ENCODE measurements around the gene ZC3H4. TPM values are rescaled to one million over a fixed set of nuclear protein-coding genes. Genes with fewer than 3 reads are reported as not detected.
"Not testable (repeated sequence)": the region's sequence is repeated elsewhere in the genome, so short reads cannot be mapped to it uniquely, and the experiment has no call there.

ZC3H4 gene
- total RNA-seq, 1 donor = 20.4 TPM

DNA sequence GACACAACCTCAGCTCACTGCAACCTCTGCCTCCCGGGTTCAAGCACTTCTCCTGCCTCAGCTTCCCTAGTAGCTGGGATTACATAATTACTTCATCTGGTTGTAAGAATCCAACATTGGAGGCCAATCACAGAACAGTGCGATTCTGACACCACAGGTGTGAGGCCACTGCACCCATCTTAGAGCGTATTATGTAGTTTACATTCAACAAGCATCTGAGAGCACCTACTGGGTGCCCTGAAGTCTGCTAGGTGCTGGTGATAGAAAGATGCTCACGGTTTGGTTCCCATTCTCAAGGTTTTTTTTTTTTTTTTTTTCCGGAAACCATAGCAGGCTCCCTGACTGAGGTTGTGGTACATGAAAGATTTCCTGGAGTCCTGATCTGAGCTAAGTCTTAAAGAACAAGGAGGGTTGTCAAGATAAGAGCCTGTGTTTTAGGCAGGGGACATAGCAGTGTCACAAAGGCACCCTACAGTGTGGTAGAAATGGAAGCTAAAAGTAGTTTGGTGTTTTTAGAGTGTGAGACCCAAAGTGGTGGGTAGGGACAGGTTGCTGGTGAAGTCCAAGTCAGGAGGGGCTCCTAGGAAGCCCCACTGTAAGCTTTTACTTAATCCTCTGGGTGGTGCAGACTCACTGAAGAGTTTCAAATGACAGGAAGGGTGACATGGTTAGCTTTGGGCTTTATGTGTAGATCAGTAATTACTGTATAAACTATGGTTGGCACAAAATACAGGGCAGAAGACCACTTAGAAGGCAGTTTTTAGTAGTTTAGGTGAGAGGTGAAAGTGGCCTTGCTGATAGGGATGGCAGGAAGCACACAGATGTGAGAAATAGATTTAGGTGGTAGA, 32.3 kb upstream of the ZC3H4 start:
- TF ChIP-seq, protein P1, sequence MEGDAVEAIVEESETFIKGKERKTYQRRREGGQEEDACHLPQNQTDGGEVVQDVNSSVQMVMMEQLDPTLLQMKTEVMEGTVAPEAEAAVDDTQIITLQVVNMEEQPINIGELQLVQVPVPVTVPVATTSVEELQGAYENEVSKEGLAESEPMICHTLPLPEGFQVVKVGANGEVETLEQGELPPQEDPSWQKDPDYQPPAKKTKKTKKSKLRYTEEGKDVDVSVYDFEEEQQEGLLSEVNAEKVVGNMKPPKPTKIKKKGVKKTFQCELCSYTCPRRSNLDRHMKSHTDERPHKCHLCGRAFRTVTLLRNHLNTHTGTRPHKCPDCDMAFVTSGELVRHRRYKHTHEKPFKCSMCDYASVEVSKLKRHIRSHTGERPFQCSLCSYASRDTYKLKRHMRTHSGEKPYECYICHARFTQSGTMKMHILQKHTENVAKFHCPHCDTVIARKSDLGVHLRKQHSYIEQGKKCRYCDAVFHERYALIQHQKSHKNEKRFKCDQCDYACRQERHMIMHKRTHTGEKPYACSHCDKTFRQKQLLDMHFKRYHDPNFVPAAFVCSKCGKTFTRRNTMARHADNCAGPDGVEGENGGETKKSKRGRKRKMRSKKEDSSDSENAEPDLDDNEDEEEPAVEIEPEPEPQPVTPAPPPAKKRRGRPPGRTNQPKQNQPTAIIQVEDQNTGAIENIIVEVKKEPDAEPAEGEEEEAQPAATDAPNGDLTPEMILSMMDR (IDR thresholded peaks at IDR 0.05; ENCODE audit: insufficient read depth, low read length) = no peak
- H3K4me3 ChIP-seq (ENCODE audit: low read depth, low read length) = no peak overlapping the region
- DNase-seq (ENCODE audit: low read depth) = no peak

DNA sequence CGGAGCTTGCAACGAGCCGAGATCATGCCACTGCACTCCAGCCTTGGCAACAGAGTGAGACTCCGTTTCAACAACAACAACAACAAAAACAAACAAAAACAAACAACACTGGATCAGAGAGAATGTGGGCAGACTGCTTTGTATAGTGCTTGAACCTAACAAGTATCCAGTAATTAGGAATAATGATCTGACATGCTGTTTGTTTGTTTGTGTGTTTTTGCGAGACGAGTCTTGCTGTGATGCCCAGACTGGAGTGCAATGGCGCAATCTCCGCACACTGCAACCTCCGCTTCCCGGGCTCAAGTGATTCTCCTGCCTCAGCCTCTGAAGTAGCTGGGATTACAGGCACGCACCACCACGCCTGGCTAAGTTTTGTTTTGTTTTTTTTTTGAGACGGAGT, 31.1 kb upstream of the ZC3H4 start:
- no peak overlapping the region for H3K4me3 ChIP-seq (ENCODE audit: low read depth, low read length)
- TF ChIP-seq, protein P1 (IDR thresholded peaks at IDR 0.05; ENCODE audit: insufficient read depth, low read length) = no peak
- no peak for DNase-seq (ENCODE audit: low read depth)

DNA sequence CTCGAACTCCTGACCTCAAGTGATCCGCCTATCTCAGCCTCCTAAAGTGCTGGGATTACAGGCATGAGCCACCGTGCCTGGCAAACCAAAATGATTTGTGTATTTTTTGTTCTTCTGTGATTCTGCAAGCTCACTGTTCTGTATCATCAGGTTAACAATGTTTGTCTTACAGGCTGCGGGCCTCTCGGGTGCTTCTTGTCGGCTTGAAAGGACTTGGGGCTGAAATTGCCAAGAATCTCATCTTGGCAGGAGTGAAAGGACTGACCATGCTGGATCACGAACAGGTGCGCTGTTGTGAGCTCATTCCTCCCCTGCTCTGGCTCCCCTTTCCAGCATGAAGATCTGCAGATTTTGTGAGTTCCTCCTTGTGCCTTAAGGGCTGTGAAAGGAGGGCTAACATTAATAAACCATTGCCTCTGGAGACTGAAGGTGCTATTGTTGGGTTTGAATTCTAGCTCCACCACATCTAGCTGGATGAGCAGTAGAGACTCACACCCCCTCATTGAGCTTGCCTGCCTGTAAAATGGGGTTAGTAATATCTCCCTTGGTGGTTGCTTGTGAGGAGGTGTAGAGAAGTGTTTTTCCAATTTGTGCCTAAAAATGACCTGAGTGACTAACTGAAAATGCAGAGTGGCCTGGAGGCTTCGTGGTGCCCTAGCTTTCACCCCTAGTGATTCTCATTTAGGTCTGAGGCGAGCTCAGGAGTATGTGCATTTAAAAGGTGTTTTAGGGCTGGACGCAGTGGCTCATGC, 29.9 kb upstream of the ZC3H4 start:
- TF ChIP-seq, protein P1 (IDR thresholded peaks at IDR 0.05; ENCODE audit: insufficient read depth, low read length) = no peak
- H3K4me3 ChIP-seq (ENCODE audit: low read depth, low read length) = no peak overlapping the region
- no peak for DNase-seq (ENCODE audit: low read depth)

DNA sequence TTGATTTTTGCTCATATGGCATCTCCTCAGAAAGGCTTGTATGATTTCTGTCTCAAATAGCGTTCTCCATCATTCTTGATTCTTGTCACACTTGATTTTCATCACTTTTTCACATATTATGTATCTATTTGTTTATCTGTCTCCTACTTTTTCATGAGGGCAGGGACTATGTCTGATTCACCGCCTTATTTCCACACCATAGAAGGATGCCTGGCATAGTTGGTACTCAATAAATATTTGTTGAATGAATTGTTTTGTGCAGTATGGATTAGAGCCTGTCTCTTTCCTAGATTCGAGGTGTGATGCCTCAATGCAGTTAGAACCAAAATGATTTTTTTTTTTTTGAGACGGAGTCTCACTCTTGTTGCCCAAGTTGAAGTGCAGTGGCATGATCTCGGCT, 29.2 kb upstream of the ZC3H4 start:
- no peak overlapping the region for H3K4me3 ChIP-seq (ENCODE audit: low read depth, low read length)
- DNase-seq (ENCODE audit: low read depth) = no peak
- TF ChIP-seq, protein P1 (IDR thresholded peaks at IDR 0.05; ENCODE audit: insufficient read depth, low read length) = no peak

DNA sequence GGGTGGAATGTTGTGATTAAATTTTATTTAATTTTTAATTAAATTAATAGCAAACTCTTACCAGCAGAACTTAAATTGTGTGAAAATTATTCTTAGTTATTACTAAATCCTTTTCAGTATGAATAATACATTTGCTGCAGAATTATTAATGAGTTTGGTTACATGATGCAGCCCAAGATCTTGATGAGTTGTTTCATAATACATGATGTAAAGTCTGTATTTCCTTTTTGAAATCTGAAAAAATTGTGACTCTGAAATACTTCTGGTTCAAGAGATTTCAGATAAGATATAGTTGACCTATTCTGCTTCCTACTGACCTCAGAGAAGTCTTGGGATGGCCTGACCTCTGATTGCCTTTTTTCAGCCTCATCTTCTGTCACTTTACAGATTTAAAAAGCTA, 28.1 kb upstream of the ZC3H4 start:
- DNase-seq (ENCODE audit: low read depth) = no peak
- no peak overlapping the region for H3K4me3 ChIP-seq (ENCODE audit: low read depth, low read length)
- TF ChIP-seq, protein P1 (IDR thresholded peaks at IDR 0.05; ENCODE audit: insufficient read depth, low read length) = no peak

DNA sequence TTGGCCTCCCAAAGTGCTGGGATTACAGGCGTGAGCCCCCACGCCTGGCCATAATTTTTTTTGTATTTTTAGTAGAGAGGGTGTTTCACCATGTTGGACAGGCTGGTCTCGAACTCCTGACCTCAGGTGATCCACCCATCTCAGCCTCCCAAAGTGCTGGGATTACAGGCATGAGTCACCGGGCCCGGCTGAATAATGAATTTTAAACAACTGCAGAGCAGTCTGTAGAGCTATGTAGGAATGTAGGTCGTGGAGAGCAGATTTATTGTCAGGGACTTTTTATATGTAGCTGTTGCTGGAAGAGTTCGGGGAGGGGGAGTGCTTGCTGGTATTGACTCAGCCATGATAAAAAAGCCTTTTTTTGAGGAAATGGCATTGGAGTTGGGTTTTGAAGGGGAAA, 27.7 kb upstream of the ZC3H4 start:
- not testable (repeated sequence) for H3K4me3 ChIP-seq (ENCODE audit: low read depth, low read length)
- peak; percentile 63 for DNase-seq (ENCODE audit: low read depth)

DNA sequence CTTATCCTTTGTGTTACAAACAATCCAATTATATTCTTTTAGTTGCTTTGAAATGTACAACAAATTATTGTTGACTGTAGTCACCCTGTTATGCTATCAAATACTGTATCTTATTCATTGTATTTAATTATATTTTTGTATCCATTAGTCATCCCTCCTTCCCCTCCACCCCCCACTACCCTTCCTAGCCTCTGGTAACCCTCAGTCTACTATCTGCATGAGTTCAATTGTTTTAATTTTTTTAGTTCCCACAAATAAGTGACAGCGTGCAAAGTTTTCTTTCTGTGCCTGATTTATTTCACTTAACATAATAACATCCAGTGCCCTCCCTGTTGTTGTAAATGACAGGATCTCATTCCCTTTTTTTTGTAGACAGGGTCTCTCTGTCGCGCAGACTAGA, 21.6 kb upstream of the ZC3H4 start:
- no peak for DNase-seq (ENCODE audit: low read depth)
- TF ChIP-seq, protein P1 (IDR thresholded peaks at IDR 0.05; ENCODE audit: insufficient read depth, low read length) = no peak
- H3K4me3 ChIP-seq (ENCODE audit: low read depth, low read length) = no peak overlapping the region

All from fibroblast of the aortic adventitia (primary cell).